Spinal cord (tissue), 10 donors: ENCODE data around the gene GJB6. TPM values are rescaled to one million over a fixed set of nuclear protein-coding genes. Genes with fewer than 3 reads are reported as not detected.
A peak's percentile ranks its signal among the peaks of the same experiment; 100 is the strongest.

Source experiments
- DNase-seq, 6 donors: peaks; one replicate each; pipeline versions ENCODE4 v3.0.0 to v3.0.0-alpha.2; 2013 to 2015; ENCODE audit warnings: low spot score in 6 of 6, low read depth in 4 of 6
- H3K27ac ChIP-seq: one replicate; pipeline ENCODE4 v1.5.1; 2013; ENCODE audit warnings: low read depth, low read length, control low read depth
- H3K27me3 ChIP-seq: one replicate; pipeline ENCODE4 v1.6.1; 2013; ENCODE audit warnings: low read length; ENCODE audit not compliant: control insufficient read depth, insufficient read depth
- H3K36me3 ChIP-seq: one replicate; pipeline ENCODE4 v1.6.1; 2013; ENCODE audit warnings: low read length; ENCODE audit not compliant: control insufficient read depth, insufficient read depth
- H3K4me1 ChIP-seq: one replicate; pipeline ENCODE4 v1.6.1; 2013; ENCODE audit warnings: low read length; ENCODE audit not compliant: control insufficient read depth, insufficient read depth
- H3K4me3 ChIP-seq: one replicate; pipeline ENCODE4 v1.5.1; 2013; ENCODE audit warnings: low read depth, low read length, control low read depth
- H3K9me3 ChIP-seq: one replicate; pipeline ENCODE4 v1.6.1; 2013; ENCODE audit warnings: low read length; ENCODE audit not compliant: control insufficient read depth, insufficient read depth
- WGBS: methylation state at CpG from one replicate; pipeline ENCODE4 v1.1.5; 2013; ENCODE audit warnings: missing lambda C conversion rate; ENCODE audit not compliant: insufficient coverage; 5-methylcytosine and 5-hydroxymethylcytosine counted together
- polyA plus RNA-seq, 2 donors: library from polyadenylated mRNA; unstranded; fragments of 120-200 nt; gene quantifications; one replicate each; pipeline ENCODE4 v1.2.1, GENCODE V29; 2013; ENCODE audit not compliant: insufficient read length in 2 of 2
- total RNA-seq, 2 donors: library from RNA; depleted of rRNA in 1 of 2; stranded (reverse); fragments of 120-200 nt in 1 of 2; fragments of >200 nt in 1 of 2; gene quantifications; one replicate each; pipeline versions ENCODE4 v1.2.3 to v1.2.4, GENCODE V29; 2013 to 2014
- donor health status: healthy.

GJB6 gene
- total and polyA plus RNA-seq, 4 donors: 10.2 to 598 (median 89.8) TPM

DNA sequence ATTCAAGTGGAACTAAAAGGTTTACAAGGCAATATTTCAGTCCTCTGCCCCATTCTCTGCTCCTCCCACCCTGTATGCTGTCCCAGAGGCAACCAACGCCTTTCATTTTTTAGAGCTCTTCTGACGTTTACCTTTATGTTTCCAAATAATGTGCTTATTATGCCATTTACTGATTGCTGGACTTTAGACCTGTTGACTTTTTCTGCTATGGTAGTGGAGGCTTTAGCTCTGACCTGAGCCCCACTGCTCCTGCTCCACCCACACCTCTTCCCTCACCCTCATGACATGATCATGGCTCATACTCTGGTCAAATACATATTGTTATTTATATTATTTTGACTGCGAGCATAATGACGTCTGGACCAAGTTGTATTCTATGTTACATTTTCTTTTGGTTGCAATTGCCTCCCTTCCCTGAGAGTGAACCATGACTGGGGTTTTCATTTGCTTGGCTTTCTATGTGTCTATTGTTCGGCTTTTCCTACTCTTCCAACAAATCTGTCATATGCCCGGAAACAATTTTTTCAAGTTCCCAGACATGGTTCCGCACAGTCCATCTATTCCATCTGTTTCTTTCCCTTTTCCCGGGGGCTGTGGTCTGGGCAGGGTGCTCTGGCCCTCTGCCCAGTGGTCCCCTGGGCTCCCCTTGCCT lies 31.4 kb upstream of the GJB6 start:
- Histone ChIP-seq H3K4me3 (no peak overlapping the region), H3K27ac (no peak overlapping the region), H3K36me3 (no peaks in the 10 kb centered on the region), H3K27me3 (no peaks in the 10 kb centered on the region), H3K4me1 (peaks cover 14% of the 10 kb centered on the region), H3K9me3 (no peaks in the 10 kb centered on the region)
- WGBS: 86% methylated on average over 4 of the region's 8 CpGs
- DNase-seq: no peak

DNA sequence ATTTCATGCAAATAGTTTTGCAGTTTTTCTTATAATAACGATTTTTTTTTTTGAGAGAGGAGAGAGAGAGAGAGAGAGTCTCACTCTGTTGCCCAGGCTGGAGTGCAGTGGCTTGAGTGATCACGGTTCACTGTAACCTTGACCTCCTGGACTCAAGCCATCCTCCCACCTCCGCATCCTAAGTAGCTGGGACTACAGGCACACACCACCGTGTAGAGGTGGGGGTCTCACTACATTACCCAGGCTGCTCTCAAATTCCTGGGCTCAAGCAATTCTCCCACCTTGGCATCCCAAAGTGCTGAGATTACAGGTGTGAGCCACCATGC lies 26.8 kb upstream of the GJB6 start:
- H3K4me3 ChIP-seq: no peak overlapping the region
- no CpG with 5 or more reads among the region's 4 CpGs for WGBS
- no peak overlapping the region for H3K27ac ChIP-seq
- H3K36me3 ChIP-seq: no peaks in the 10 kb centered on the region
- H3K27me3 ChIP-seq: no peaks in the 10 kb centered on the region
- no peak for DNase-seq
- no peaks in the 10 kb centered on the region for H3K4me1 ChIP-seq
- no peaks in the 10 kb centered on the region for H3K9me3 ChIP-seq

DNA sequence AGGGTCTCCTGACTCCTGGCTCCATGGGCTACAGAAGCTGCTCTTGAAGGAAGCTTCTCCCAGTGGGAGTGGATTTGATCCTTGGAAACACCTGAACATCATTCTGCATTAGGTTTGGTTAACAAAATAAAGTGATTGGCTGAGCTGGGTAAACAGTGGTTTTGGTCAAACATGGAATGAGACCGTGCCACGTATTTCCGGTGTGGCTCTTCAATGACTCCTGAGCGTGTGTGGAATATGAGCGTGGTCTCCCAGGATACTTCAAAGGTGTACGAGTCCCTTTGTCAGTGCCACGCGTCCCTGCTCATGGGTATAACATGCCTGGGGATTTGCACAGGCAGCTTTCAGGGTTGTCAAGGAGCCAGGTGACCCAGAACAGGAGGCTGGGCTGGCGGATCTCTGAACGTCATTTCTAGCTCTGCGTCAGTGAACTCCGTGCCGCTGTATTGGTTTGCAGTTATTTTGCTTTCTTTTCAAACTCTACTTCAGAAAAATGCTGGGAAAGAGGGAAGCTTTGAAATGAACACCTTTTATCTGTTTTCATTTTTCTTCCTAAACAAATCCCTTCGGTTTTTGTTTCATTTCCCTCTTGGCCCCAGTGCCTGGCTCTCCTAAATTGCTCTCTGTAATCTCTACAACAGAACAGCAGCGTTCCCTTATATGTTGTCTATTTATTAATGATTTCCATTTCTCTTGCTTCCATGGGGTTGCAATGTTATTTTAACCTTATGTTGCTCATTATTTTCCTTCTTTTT lies 26.3 kb upstream of the GJB6 start:
- 93% methylated on average over 8 of the region's 15 CpGs for WGBS
- Histone ChIP-seq H3K27me3 (no peaks in the 10 kb centered on the region), H3K36me3 (no peaks in the 10 kb centered on the region), H3K9me3 (no peaks in the 10 kb centered on the region), H3K4me3 (no peak overlapping the region), H3K4me1 (no peaks in the 10 kb centered on the region), H3K27ac (no peak overlapping the region)
- DNase-seq: peak in 2 of 6 donors; percentile 1 to 31

GRCh38 chr13:20254076-20254475 lies 22.0 kb upstream of the GJB6 start:
- no peaks in the 10 kb centered on the region for H3K36me3 ChIP-seq
- no peak overlapping the region for H3K4me3 ChIP-seq
- no peak overlapping the region for H3K27ac ChIP-seq
- H3K4me1 ChIP-seq: no peaks in the 10 kb centered on the region
- no peak for DNase-seq
- H3K27me3 ChIP-seq: no peaks in the 10 kb centered on the region
- H3K9me3 ChIP-seq: no peaks in the 10 kb centered on the region
- 40% methylated on average over 1 of the region's 4 CpGs for WGBS

DNA sequence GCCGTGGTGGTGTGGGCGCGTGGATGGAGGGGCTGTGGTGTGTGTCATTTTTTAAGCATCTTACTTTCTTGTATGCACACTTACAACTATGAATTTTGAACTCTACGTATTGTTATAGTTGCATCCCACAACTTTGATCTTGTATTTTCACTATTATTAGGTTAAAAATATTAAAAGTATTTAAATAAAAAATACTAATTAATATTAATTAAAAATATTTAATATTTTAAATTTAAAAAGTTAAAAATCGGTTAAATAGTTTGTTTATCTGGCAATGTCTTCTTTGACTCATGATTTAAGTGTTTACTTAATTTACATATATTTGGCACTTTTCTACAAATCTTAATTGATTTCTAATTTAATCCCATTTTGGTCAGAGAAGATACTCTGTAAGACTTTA lies 17.8 kb upstream of the GJB6 start:
- peaks cover 4% of the 10 kb centered on the region for H3K4me1 ChIP-seq
- H3K4me3 ChIP-seq: no peak overlapping the region
- H3K9me3 ChIP-seq: no peaks in the 10 kb centered on the region
- no peak for DNase-seq
- no peaks in the 10 kb centered on the region for H3K36me3 ChIP-seq
- WGBS: no CpG with 5 or more reads among the region's 5 CpGs
- H3K27me3 ChIP-seq: no peaks in the 10 kb centered on the region
- H3K27ac ChIP-seq: no peak overlapping the region

GRCh38 chr13:20247963-20248362 lies 15.8 kb upstream of the GJB6 start:
- no peaks in the 10 kb centered on the region for H3K9me3 ChIP-seq
- H3K4me1 ChIP-seq: peaks cover 4% of the 10 kb centered on the region
- H3K36me3 ChIP-seq: no peaks in the 10 kb centered on the region
- no peaks in the 10 kb centered on the region for H3K27me3 ChIP-seq
- WGBS: 86% methylated on average over 10 of the region's 10 CpGs
- DNase-seq: no peak
- H3K27ac ChIP-seq: no peak overlapping the region
- H3K4me3 ChIP-seq: no peak overlapping the region

DNA sequence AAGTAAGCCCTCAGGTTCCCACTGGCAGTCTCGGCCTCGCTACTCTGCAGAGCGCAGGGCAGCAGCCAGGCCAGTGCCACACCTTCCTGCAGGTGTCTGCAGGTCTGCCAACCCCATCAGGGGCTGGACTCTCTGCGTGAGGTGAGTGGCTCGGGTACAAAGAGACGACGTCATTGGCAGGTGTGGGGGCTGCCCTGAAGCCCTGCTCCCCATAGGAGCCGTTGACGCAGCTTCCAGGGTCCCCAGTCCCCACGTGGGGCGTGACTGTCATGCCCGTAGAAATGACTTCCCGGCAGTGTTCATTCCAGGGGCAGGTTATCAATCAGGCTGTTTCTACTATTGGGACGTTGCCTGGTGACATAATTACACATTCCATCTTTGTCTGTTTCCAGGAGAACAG lies 15.3 kb upstream of the GJB6 start:
- H3K36me3 ChIP-seq: no peaks in the 10 kb centered on the region
- no peaks in the 10 kb centered on the region for H3K27me3 ChIP-seq
- peaks cover 4% of the 10 kb centered on the region for H3K4me1 ChIP-seq
- DNase-seq: peak in 1 of 6 donors; percentile 57
- 52% methylated on average over 14 of the region's 14 CpGs for WGBS
- H3K27ac ChIP-seq: no peak overlapping the region
- H3K4me3 ChIP-seq: no peak overlapping the region
- no peaks in the 10 kb centered on the region for H3K9me3 ChIP-seq

DNA sequence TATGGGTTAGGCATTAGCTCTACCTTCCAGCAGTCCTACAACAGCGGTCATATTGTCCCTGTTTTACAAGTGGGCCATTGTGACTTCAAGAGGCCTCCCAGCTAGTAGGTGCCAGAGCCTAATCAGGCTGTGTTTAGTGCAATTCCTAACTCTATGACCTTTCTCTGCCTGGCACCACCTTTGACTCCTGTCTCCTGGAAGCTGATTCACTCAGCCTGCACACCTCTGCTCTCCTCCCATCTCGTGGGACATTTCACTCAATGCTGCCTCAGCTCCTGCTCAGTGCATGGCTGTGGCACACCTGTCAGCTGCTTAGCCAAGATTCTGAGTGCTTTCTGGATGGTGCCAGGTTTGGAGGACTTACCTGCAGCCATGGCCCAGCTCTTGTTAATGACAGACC lies 9.5 kb upstream of the GJB6 start:
- Histone ChIP-seq H3K4me1 (no peaks in the 10 kb centered on the region), H3K27ac (no peak overlapping the region), H3K36me3 (no peaks in the 10 kb centered on the region), H3K27me3 (no peaks in the 10 kb centered on the region), H3K4me3 (no peak overlapping the region), H3K9me3 (no peaks in the 10 kb centered on the region)
- 86% methylated on average over 2 of the region's 2 CpGs for WGBS
- DNase-seq: no peak

DNA sequence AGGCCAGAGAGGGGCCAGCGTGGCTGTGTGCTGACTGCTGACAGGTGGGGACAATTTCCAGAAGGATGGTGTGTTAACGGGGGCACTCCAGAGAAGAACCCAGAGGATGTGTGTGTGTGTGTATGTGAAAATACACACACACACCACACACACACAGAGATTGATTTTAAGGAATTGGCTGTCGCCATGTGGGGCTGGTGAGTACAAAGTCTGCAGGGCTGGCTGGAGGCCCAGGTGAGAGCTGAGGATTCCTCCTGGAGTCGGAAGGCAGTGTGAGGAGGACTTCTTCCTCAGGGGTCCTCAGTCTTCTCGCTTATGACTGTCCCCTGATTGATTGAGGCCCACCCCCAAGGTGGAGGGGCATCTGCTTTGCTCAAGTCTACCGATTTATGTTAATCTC lies 7.6 kb upstream of the GJB6 start:
- Histone ChIP-seq H3K4me3 (no peak overlapping the region), H3K36me3 (no peaks in the 10 kb centered on the region), H3K27me3 (peaks cover 2% of the 10 kb centered on the region), H3K4me1 (no peaks in the 10 kb centered on the region), H3K9me3 (no peaks in the 10 kb centered on the region), H3K27ac (no peak overlapping the region)
- DNase-seq: no peak
- 86% methylated on average over 5 of the region's 6 CpGs for WGBS
